CD4-positive, alpha-beta T cell (primary cell): ENCODE results near the gene KCTD16. TPM values are rescaled to one million over a fixed set of nuclear protein-coding genes. Genes with fewer than 3 reads are reported as not detected.

Experiments used
- ATAC-seq: fragments of 200-7000 bp; cut with Tn5 transposase; one replicate; pipeline ENCODE4 v1.10.0; 2022; ENCODE audit warnings: mild to moderate bottlenecking; ENCODE audit not compliant: poor library complexity
- CTCF ChIA-PET: fragments of 350-600 bp; sonication (Branson Sonifier 250); formaldehyde crosslinking; loops from one replicate; lab custom pipeline; 2021; ENCODE audit warnings: antibody characterized with exemption, inconsistent platforms; lab: Charles Lee
- POLR2A ChIA-PET: fragments of 350-600 bp; sonication (Branson Sonifier 250); formaldehyde crosslinking; loops from one replicate; lab custom pipeline; 2021; ENCODE audit warnings: antibody characterized with exemption, inconsistent platforms; lab: Charles Lee
- DNase-seq, 14 experiments: peaks; one replicate each; pipeline ENCODE4 v3.0.0-alpha.2; 2013 to 2020; ENCODE audit warnings: mixed read lengths in 2 of 14
- H3K27ac ChIP-seq, 2 donors: one replicate each; pipeline versions ENCODE4 v1.5.1 to v1.7.0; 2013; ENCODE audit warnings: low read length in 2 of 2, low read depth in 1 of 2, mild to moderate bottlenecking in 1 of 2
- H3K27me3 ChIP-seq, 2 experiments: 1 replicate in 1 of 2; 2 replicates in 1 of 2; pipeline versions ENCODE4 v1.6.1 to v1.7.0; 2013; ENCODE audit warnings: low read length in 2 of 2, control low read depth in 1 of 2, mild to moderate bottlenecking in 1 of 2, moderate library complexity in 1 of 2; ENCODE audit not compliant: insufficient read depth in 2 of 2, control insufficient read depth in 1 of 2
- H3K36me3 ChIP-seq: one replicate; pipeline ENCODE4 v1.6.1; 2013; ENCODE audit warnings: low read length, control low read depth; ENCODE audit not compliant: insufficient read depth
- H3K4me1 ChIP-seq: one replicate; pipeline ENCODE4 v1.6.1; 2013; ENCODE audit warnings: low read length, control low read depth; ENCODE audit not compliant: insufficient read depth
- H3K4me3 ChIP-seq: one replicate; pipeline ENCODE4 v1.5.1; 2013; ENCODE audit warnings: mild to moderate bottlenecking, low read length, moderate library complexity
- H3K9me3 ChIP-seq, 2 experiments: 1 replicate in 1 of 2; 2 replicates in 1 of 2; pipeline versions ENCODE4 v1.6.1 to v1.7.0; 2013; ENCODE audit warnings: low read length in 2 of 2, mild to moderate bottlenecking in 2 of 2, control low read depth in 1 of 2, moderate library complexity in 1 of 2; ENCODE audit not compliant: control insufficient read depth in 1 of 2, insufficient read depth in 1 of 2
- H3K27ac Mint-ChIP-seq: one replicate; pipeline ENCODE4 v1.8.0; 2020; ENCODE audit warnings: mixed read lengths
- H3K27me3 Mint-ChIP-seq: one replicate; pipeline ENCODE4 v1.8.0; 2021; ENCODE audit warnings: mixed read lengths
- H3K36me3 Mint-ChIP-seq: one replicate; pipeline ENCODE4 v1.8.0; 2021; ENCODE audit warnings: low read depth, mixed read lengths
- H3K4me1 Mint-ChIP-seq: one replicate; pipeline ENCODE4 v1.8.0; 2021; ENCODE audit warnings: low read depth, mixed read lengths
- H3K4me3 Mint-ChIP-seq: one replicate; pipeline ENCODE4 v1.8.0; 2020; ENCODE audit warnings: mild to moderate bottlenecking, mixed read lengths
- H3K9me3 Mint-ChIP-seq: one replicate; pipeline ENCODE4 v1.8.0; 2020; ENCODE audit warnings: mixed read lengths
- CTCF ChIP-seq: fragments of 200-600 bp; IDR thresholded peaks from one replicate; pipeline ENCODE4 v1.8.0; 2022; ENCODE audit warnings: antibody characterized with exemption, mild to moderate bottlenecking
- intact Hi-C, 2 experiments: fragments of 100-400 bp; cut with DNase I in 1 of 2; cut with micrococcal nuclease in 1 of 2; formaldehyde crosslinking; loops; one replicate each; pipeline versions ENCODE4 v1.15.1 to v1.9.0; 2023 to 2025; cut with DNase I, micrococcal nuclease
- total RNA-seq, 174 experiments: library from RNA in 2 of 174; stranded (reverse) in 2 of 174; gene quantifications; one replicate each; pipeline ENCODE4 v1.2.3 and lab custom pipeline; 2021 to 2026

Gene KCTD16
- total RNA-seq, 2 experiments from 2014 or later: not detected

- peaks cover 10% of the 10 kb centered on the region for H3K9me3 Mint-ChIP-seq
- intact Hi-C loops: no loop called here
- DNase-seq (no peak), ATAC-seq (no peak)
- H3K27me3 Mint-ChIP-seq: no peaks in the 10 kb centered on the region
- Histone ChIP-seq H3K36me3 (no peaks in the 10 kb centered on the region), H3K9me3 (peaks cover 0 to 4% of the 10 kb centered on the region in 2 experiments), H3K27me3 (no peaks in the 10 kb centered on the region), H3K4me1 (no peaks in the 10 kb centered on the region), H3K4me3 (no peak overlapping the region), H3K27ac (no peak overlapping the region)
- H3K27ac Mint-ChIP-seq: no peak overlapping the region
- POLR2A ChIA-PET: no interaction called here
- no peak for TF ChIP-seq CTCF
- CTCF ChIA-PET: no interaction called here
- H3K36me3 Mint-ChIP-seq: no peaks in the 10 kb centered on the region
- no peaks in the 10 kb centered on the region for H3K4me1 Mint-ChIP-seq
- no peak overlapping the region for H3K4me3 Mint-ChIP-seq
These were observed 277.8 kb downstream of the KCTD16 start for GRCh38 chr5:144448457-144448856.

- no peak for DNase-seq
- no peak overlapping the region for H3K27ac Mint-ChIP-seq
- intact Hi-C loops: no loop called here
- Histone ChIP-seq H3K4me1 (no peaks in the 10 kb centered on the region), H3K27me3 (no peaks in the 10 kb centered on the region), H3K4me3 (no peak overlapping the region), H3K9me3 (no peaks in the 10 kb centered on the region), H3K36me3 (no peaks in the 10 kb centered on the region), H3K27ac (no peak overlapping the region)
- TF ChIP-seq CTCF: no peak
- ATAC-seq: no peak
- no peaks in the 10 kb centered on the region for H3K27me3 Mint-ChIP-seq
- H3K4me3 Mint-ChIP-seq: no peak overlapping the region
- H3K4me1 Mint-ChIP-seq: no peaks in the 10 kb centered on the region
- peaks cover 4% of the 10 kb centered on the region for H3K9me3 Mint-ChIP-seq
- no peaks in the 10 kb centered on the region for H3K36me3 Mint-ChIP-seq
- CTCF ChIA-PET: no interaction called here
- POLR2A ChIA-PET: no interaction called here
These were observed 280.7 kb downstream of the KCTD16 start for GRCh38 chr5:144451187-144451973.

DNA sequence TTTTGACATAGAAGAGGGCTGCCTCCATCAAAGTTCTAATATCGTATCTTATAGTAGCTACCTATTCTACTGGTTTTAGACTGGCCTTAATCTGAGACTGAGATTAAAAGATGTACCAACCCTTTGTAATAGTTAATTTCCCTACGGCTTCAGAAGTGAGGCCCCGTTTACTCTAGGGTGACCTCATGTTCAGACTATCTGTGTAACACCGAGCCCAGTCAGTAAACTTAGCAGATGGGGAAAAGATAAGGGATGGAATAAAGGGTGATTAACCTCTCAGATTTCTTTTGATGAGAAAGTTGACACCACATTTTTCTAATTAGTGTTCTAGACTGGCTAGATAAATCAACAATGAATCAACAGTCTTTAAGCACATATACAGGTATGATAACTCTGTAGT, 283.1 kb downstream of the KCTD16 start:
- ChIA-PET CTCF (no interaction called here), POLR2A (no interaction called here)
- H3K4me3 ChIP-seq: no peak overlapping the region
- no peaks in the 10 kb centered on the region for H3K4me1 ChIP-seq
- no peak overlapping the region for H3K4me3 Mint-ChIP-seq
- intact Hi-C loops: no loop called here
- no peak overlapping the region for H3K27ac Mint-ChIP-seq
- no peaks in the 10 kb centered on the region for H3K27me3 Mint-ChIP-seq
- no peak for TF ChIP-seq CTCF
- no peak overlapping the region for H3K27ac ChIP-seq
- H3K4me1 Mint-ChIP-seq: no peaks in the 10 kb centered on the region
- no peaks in the 10 kb centered on the region for H3K9me3 ChIP-seq
- no peak for DNase-seq
- H3K27me3 ChIP-seq: no peaks in the 10 kb centered on the region
- H3K36me3 ChIP-seq: no peaks in the 10 kb centered on the region
- ATAC-seq: no peak
- peaks cover 4% of the 10 kb centered on the region for H3K9me3 Mint-ChIP-seq
- no peaks in the 10 kb centered on the region for H3K36me3 Mint-ChIP-seq
